Astrocyte (in vitro differentiated cells and primary cell): ENCODE measurements around the gene TFAP2D. TPM values are rescaled to one million over a fixed set of nuclear protein-coding genes. Genes with fewer than 3 reads are reported as not detected.

Source experiments
- DNase-seq: peaks from one replicate; pipeline ENCODE4 v3.0.0-alpha.2; 2010; ENCODE audit warnings: low read depth
- FAIRE-seq: peaks from 2 replicates; lab custom pipeline; 2011; peaks lifted over from hg19 to GRCh38; lab: Jason Lieb, UNC
- H2AFZ ChIP-seq: 2 replicates; pipeline ENCODE4 v1.6.0; 2012; ENCODE audit warnings: low read depth, low read length, inconsistent platforms
- H3K27ac ChIP-seq: 2 replicates; pipeline ENCODE4 v1.5.1; 2011; ENCODE audit warnings: low read depth, low read length, inconsistent platforms
- H3K27me3 ChIP-seq: 2 replicates; pipeline ENCODE4 v1.6.0; 2011; ENCODE audit warnings: low read length, inconsistent platforms; ENCODE audit not compliant: insufficient read depth
- H3K36me3 ChIP-seq: 2 replicates; pipeline ENCODE4 v1.5.1; 2011; ENCODE audit warnings: low read length, inconsistent platforms; ENCODE audit not compliant: insufficient read depth
- H3K4me1 ChIP-seq: 2 replicates; pipeline ENCODE4 v1.5.1; 2011; ENCODE audit warnings: low read length, inconsistent platforms; ENCODE audit not compliant: insufficient read depth
- H3K4me2 ChIP-seq: 2 replicates; pipeline ENCODE4 v1.6.0; 2012; ENCODE audit warnings: low read length, inconsistent platforms
- H3K4me3 ChIP-seq: 2 replicates; pipeline ENCODE4 v1.5.1; 2011; ENCODE audit warnings: low read depth, mild to moderate bottlenecking, low read length, inconsistent platforms; ENCODE audit not compliant: insufficient read depth
- H3K79me2 ChIP-seq: 2 replicates; pipeline ENCODE4 v1.6.0; 2012; ENCODE audit warnings: mild to moderate bottlenecking, low read length, inconsistent platforms; ENCODE audit not compliant: insufficient read depth
- H3K9ac ChIP-seq: 2 replicates; pipeline ENCODE4 v1.6.0; 2012; ENCODE audit warnings: mild to moderate bottlenecking, low read length, inconsistent platforms
- H3K9me3 ChIP-seq: 2 replicates; pipeline ENCODE4 v1.5.1; 2012; ENCODE audit warnings: low read depth, mild to moderate bottlenecking, low read length, inconsistent platforms; ENCODE audit not compliant: insufficient read depth
- H4K20me1 ChIP-seq: 2 replicates; pipeline ENCODE4 v1.6.0; 2012; ENCODE audit warnings: low read length, inconsistent platforms; ENCODE audit not compliant: insufficient read depth
- H3K27ac Mint-ChIP-seq: one replicate; pipeline ENCODE4 v1.8.0; 2021; ENCODE audit warnings: mild to moderate bottlenecking, mixed read lengths; ENCODE audit not compliant: unreplicated experiment
- H3K27me3 Mint-ChIP-seq: one replicate; pipeline ENCODE4 v1.8.0; 2021; ENCODE audit warnings: low read depth, mixed read lengths; ENCODE audit not compliant: unreplicated experiment
- H3K36me3 Mint-ChIP-seq: one replicate; pipeline ENCODE4 v1.8.0; 2021; ENCODE audit warnings: low read depth, mixed read lengths; ENCODE audit not compliant: unreplicated experiment
- H3K4me1 Mint-ChIP-seq: one replicate; pipeline ENCODE4 v1.8.0; 2021; ENCODE audit warnings: low read depth, mixed read lengths; ENCODE audit not compliant: unreplicated experiment
- H3K4me3 Mint-ChIP-seq: one replicate; pipeline ENCODE4 v1.8.0; 2021; ENCODE audit warnings: mild to moderate bottlenecking, moderate library complexity, mixed read lengths; ENCODE audit not compliant: unreplicated experiment
- H3K9me3 Mint-ChIP-seq: one replicate; pipeline ENCODE4 v1.8.0; 2021; ENCODE audit warnings: mild to moderate bottlenecking, mixed read lengths; ENCODE audit not compliant: unreplicated experiment
- EZH2 ChIP-seq: IDR thresholded peaks from 2 replicates; pipeline ENCODE4 v1.6.1; 2012; ENCODE audit warnings: mild to moderate bottlenecking, low read length, inconsistent platforms; ENCODE audit not compliant: insufficient read depth
- total RNA-seq: library from RNA; stranded (reverse); gene quantifications from 2 replicates; pipeline ENCODE4 v1.2.1, GENCODE V29; 2021
- TF ChIP-seq, protein P1 (sequence below): IDR thresholded peaks from 2 replicates; pipeline ENCODE4 v1.5.1; 2011; ENCODE audit warnings: low read depth, mild to moderate bottlenecking, inconsistent platforms, low read length, moderate library complexity; ENCODE audit not compliant: insufficient read depth

TFAP2D gene
- total RNA-seq, 1 donor from 2014 or later = not detected

DNA sequence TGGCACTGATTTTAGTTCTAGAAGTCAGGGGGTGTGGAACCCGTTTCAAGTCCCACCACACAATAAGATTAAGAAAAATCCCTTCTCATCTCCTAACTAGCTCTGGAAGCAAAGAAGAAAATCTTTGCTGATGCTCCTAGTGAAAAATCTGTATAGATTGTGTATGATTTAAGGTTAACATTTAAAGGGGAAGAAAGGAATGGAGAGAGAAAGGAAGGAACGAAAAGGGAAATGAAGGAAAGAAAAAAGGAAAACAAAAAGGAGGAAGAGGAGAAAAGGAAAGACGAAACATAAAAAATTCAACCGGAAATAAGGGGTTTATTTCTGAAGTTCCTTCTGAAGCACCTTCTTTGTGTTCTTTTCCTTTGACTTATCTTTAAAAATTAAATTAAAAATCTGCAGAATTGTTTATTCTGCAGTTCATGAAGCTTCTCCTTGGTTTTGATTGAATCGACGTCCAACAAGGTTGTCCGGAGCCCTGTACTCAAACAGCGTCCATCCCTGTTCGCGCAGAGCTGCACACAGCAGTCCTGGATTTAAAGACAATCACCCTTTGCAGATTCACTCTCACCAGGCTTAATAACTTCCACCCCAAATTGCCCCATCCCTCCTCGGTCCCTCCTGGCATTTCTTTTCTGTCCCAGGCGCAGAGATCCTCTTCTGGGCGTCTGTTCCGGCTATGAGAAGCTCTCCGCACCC, 103.8 kb downstream of the TFAP2D start:
- Histone ChIP-seq H4K20me1 (no peaks in the 10 kb centered on the region), H2AFZ (no peak overlapping the region), H3K4me2 (no peak overlapping the region), H3K9ac (no peak overlapping the region), H3K79me2 (no peaks in the 10 kb centered on the region), H3K4me1 (peaks cover 3% of the 10 kb centered on the region), H3K36me3 (no peaks in the 10 kb centered on the region), H3K9me3 (peaks cover 4% of the 10 kb centered on the region), H3K27ac (no peak overlapping the region), H3K4me3 (no peak overlapping the region), H3K27me3 (peaks cover 51% of the 10 kb centered on the region)
- Mint-ChIP-seq H3K4me3 (no peak overlapping the region), H3K36me3 (no peaks in the 10 kb centered on the region), H3K4me1 (peaks cover 5% of the 10 kb centered on the region), H3K27me3 (peaks cover 70% of the 10 kb centered on the region), H3K27ac (no peak overlapping the region), H3K9me3 (no peaks in the 10 kb centered on the region)
- TF ChIP-seq, protein P1, sequence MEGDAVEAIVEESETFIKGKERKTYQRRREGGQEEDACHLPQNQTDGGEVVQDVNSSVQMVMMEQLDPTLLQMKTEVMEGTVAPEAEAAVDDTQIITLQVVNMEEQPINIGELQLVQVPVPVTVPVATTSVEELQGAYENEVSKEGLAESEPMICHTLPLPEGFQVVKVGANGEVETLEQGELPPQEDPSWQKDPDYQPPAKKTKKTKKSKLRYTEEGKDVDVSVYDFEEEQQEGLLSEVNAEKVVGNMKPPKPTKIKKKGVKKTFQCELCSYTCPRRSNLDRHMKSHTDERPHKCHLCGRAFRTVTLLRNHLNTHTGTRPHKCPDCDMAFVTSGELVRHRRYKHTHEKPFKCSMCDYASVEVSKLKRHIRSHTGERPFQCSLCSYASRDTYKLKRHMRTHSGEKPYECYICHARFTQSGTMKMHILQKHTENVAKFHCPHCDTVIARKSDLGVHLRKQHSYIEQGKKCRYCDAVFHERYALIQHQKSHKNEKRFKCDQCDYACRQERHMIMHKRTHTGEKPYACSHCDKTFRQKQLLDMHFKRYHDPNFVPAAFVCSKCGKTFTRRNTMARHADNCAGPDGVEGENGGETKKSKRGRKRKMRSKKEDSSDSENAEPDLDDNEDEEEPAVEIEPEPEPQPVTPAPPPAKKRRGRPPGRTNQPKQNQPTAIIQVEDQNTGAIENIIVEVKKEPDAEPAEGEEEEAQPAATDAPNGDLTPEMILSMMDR = no peak
- no peak for TF ChIP-seq EZH2
- FAIRE-seq (no peak), DNase-seq (no peak)

GRCh38 chr6:50817646-50817950, 104.3 kb downstream of the TFAP2D start:
- no peak overlapping the region for H3K4me3 Mint-ChIP-seq
- peaks cover 55% of the 10 kb centered on the region for H3K27me3 ChIP-seq
- no peaks in the 10 kb centered on the region for H3K79me2 ChIP-seq
- FAIRE-seq (no peak), DNase-seq (no peak)
- H3K9me3 ChIP-seq = peaks cover 4% of the 10 kb centered on the region
- no peak overlapping the region for H3K27ac Mint-ChIP-seq
- H3K4me2 ChIP-seq = no peak overlapping the region
- H3K36me3 ChIP-seq = no peaks in the 10 kb centered on the region
- H3K9me3 Mint-ChIP-seq = peaks cover 2% of the 10 kb centered on the region
- H3K27me3 Mint-ChIP-seq = peaks cover 73% of the 10 kb centered on the region
- peaks cover 3% of the 10 kb centered on the region for H3K4me1 ChIP-seq
- no peak overlapping the region for H3K4me3 ChIP-seq
- TF ChIP-seq, protein P1 = no peak
- TF ChIP-seq EZH2 = no peak
- H2AFZ ChIP-seq = no peak overlapping the region
- peaks cover 5% of the 10 kb centered on the region for H3K4me1 Mint-ChIP-seq
- no peaks in the 10 kb centered on the region for H3K36me3 Mint-ChIP-seq
- no peaks in the 10 kb centered on the region for H4K20me1 ChIP-seq
- no peak overlapping the region for H3K27ac ChIP-seq
- no peak overlapping the region for H3K9ac ChIP-seq

- Histone ChIP-seq H3K4me1 (peaks cover 3% of the 10 kb centered on the region), H3K79me2 (no peaks in the 10 kb centered on the region), H3K9ac (no peak overlapping the region), H2AFZ (no peak overlapping the region), H3K4me2 (no peak overlapping the region), H3K27me3 (peaks cover 59% of the 10 kb centered on the region), H3K36me3 (no peaks in the 10 kb centered on the region), H3K9me3 (peaks cover 4% of the 10 kb centered on the region), H4K20me1 (no peaks in the 10 kb centered on the region), H3K4me3 (no peak overlapping the region), H3K27ac (no peak overlapping the region)
- Mint-ChIP-seq H3K4me3 (no peak overlapping the region), H3K27ac (no peak overlapping the region), H3K36me3 (no peaks in the 10 kb centered on the region), H3K27me3 (peaks cover 75% of the 10 kb centered on the region), H3K9me3 (peaks cover 2% of the 10 kb centered on the region), H3K4me1 (peaks cover 5% of the 10 kb centered on the region)
- DNase-seq = no peak
- TF ChIP-seq, protein P1 = no peak
- TF ChIP-seq EZH2 = no peak
- FAIRE-seq = no peak
Observed at GRCh38 chr6:50818020-50818419, 104.7 kb downstream of the TFAP2D start.
